GM19025 (cell line): ENCODE results near the gene FBXO5.

Experiments
- ATAC-seq: cut with Tn5 transposase; IDR thresholded peaks from one replicate; pipeline ENCODE4 v1.9.1; 2021; ENCODE audit warnings: mild to moderate bottlenecking, low read depth, moderate library complexity; ENCODE audit not compliant: unreplicated experiment

The FBXO5 gene

GRCh38 chr6:152954443-152954842, 28.4 kb downstream of the FBXO5 start:
- no peak for ATAC-seq

GRCh38 chr6:152952866-152953509, 29.9 kb downstream of the FBXO5 start:
- no peak for ATAC-seq

GRCh38 chr6:152952045-152952444, 30.8 kb downstream of the FBXO5 start:
- ATAC-seq = no peak

GRCh38 chr6:152950240-152950639, 32.6 kb downstream of the FBXO5 start:
- no peak for ATAC-seq

GRCh38 chr6:152948150-152948768, 34.6 kb downstream of the FBXO5 start:
- peak; percentile 74 for ATAC-seq

- ATAC-seq = no peak
Observed at GRCh38 chr6:152946995-152947394, 35.8 kb downstream of the FBXO5 start.

GRCh38 chr6:152946484-152946883, 36.4 kb downstream of the FBXO5 start:
- no peak for ATAC-seq

- no peak for ATAC-seq
Observed at GRCh38 chr6:152943260-152943897, 39.5 kb downstream of the FBXO5 start.

GRCh38 chr6:152942319-152942869, 40.4 kb downstream of the FBXO5 start:
- ATAC-seq = no peak

GRCh38 chr6:152941746-152942145, 41.1 kb downstream of the FBXO5 start:
- ATAC-seq = no peak

- no peak for ATAC-seq
Observed at GRCh38 chr6:152932865-152933264, 50.0 kb downstream of the FBXO5 start.

GRCh38 chr6:152922706-152923105, 60.1 kb downstream of the FBXO5 start:
- no peak for ATAC-seq
